IMR-90 (cell line): ENCODE measurements around the gene MAP3K3. TPM values are rescaled to one million over a fixed set of nuclear protein-coding genes. Genes with fewer than 3 reads are reported as not detected.

Experiments used
- ATAC-seq: fragments of 200-7000 bp; cut with Tn5 transposase; 2 replicates; pipeline ENCODE4 v1.9.1; 2020; ENCODE audit warnings: low read depth, mild to moderate bottlenecking, moderate library complexity
- BruUV-seq: library from RNA; stranded (reverse); fragments of 400-500 nt; replicated peaks from 2 replicates; lab custom pipeline; 2021; lab: Mats Ljungman, UMichigan
- CTCF ChIA-PET: fragments of 300-600 bp; formaldehyde crosslinking; extraction: SDS; loops from one replicate; lab custom pipeline; 2021; ENCODE audit warnings: antibody characterized with exemption; lab: Yijun Ruan, JAX
- POLR2A ChIA-PET: fragments of 300-600 bp; sonication (Branson Sonifier 250); formaldehyde crosslinking; loops from one replicate; lab custom pipeline; 2022; ENCODE audit warnings: antibody characterized with exemption; ENCODE audit not compliant: unreplicated experiment; lab: Charles Lee
- DNase-seq: peaks from one replicate; pipeline ENCODE4 v3.0.0; 2013
- H2AFZ ChIP-seq: replicated peaks from 2 replicates; pipeline ENCODE3; 2013; ENCODE audit warnings: low read length, mild to moderate bottlenecking; ENCODE audit not compliant: poor library complexity
- H2AK5ac ChIP-seq: 2 replicates; pipeline ENCODE4 v1.6.1; 2013; ENCODE audit warnings: low read depth, low read length, inconsistent platforms
- H2AK9ac ChIP-seq: replicated peaks from 2 replicates; pipeline ENCODE3; 2013; ENCODE audit warnings: mild to moderate bottlenecking, low read depth, low read length, moderate library complexity; ENCODE audit not compliant: poor library complexity
- H2BK120ac ChIP-seq: 2 replicates; pipeline ENCODE4 v1.6.1; 2013; ENCODE audit warnings: low read depth, low read length, inconsistent platforms
- H2BK15ac ChIP-seq: 3 replicates; pipeline ENCODE4 v1.6.1; 2013; ENCODE audit warnings: low read depth, low read length, inconsistent platforms
- H2BK20ac ChIP-seq: 2 replicates; pipeline ENCODE4 v1.6.1; 2013; ENCODE audit warnings: low read depth, mild to moderate bottlenecking, inconsistent platforms, low read length, moderate library complexity
- H2BK5ac ChIP-seq: 2 replicates; pipeline ENCODE4 v1.6.1; 2013; ENCODE audit warnings: mild to moderate bottlenecking, low read depth, low read length, inconsistent platforms; ENCODE audit not compliant: poor library complexity, severe bottlenecking
- H3K14ac ChIP-seq: replicated peaks from 2 replicates; pipeline ENCODE4 v1.6.1; 2013; ENCODE audit warnings: low read depth, low read length, inconsistent platforms
- H3K18ac ChIP-seq: 2 replicates; pipeline ENCODE4 v1.6.1; 2013; ENCODE audit warnings: low read depth, low read length, control low read depth
- H3K23ac ChIP-seq: 2 replicates; pipeline ENCODE4 v1.6.1; 2013; ENCODE audit warnings: low read depth, low read length, inconsistent platforms
- H3K27ac ChIP-seq: 2 replicates; pipeline ENCODE4 v1.5.1; 2013; ENCODE audit warnings: mild to moderate bottlenecking, control low read depth, low read length; ENCODE audit not compliant: insufficient read depth
- H3K27me3 ChIP-seq: 2 replicates; pipeline ENCODE4 v1.6.1; 2013; ENCODE audit warnings: low read length; ENCODE audit not compliant: control insufficient read depth, insufficient read depth
- H3K36me3 ChIP-seq: 2 replicates; pipeline ENCODE4 v1.6.1; 2013; ENCODE audit warnings: low read length, mixed read lengths; ENCODE audit not compliant: control insufficient read depth, insufficient read depth
- H3K4ac ChIP-seq: 2 replicates; pipeline ENCODE4 v1.6.1; 2013; ENCODE audit warnings: low read depth, low read length, inconsistent platforms
- H3K4me1 ChIP-seq: 2 replicates; pipeline ENCODE4 v1.6.1; 2013; ENCODE audit warnings: low read length, mixed read lengths; ENCODE audit not compliant: control insufficient read depth, insufficient read depth
- H3K4me2 ChIP-seq: 2 replicates; pipeline ENCODE4 v1.6.1; 2013; ENCODE audit warnings: low read depth, mild to moderate bottlenecking, control low read depth, low read length, moderate library complexity
- H3K4me3 ChIP-seq: 2 replicates; pipeline ENCODE4 v1.5.1; 2013; ENCODE audit warnings: low read depth, mild to moderate bottlenecking, control low read depth, low read length, moderate library complexity; ENCODE audit not compliant: insufficient read depth
- H3K56ac ChIP-seq: 2 replicates; pipeline ENCODE4 v1.6.1; 2013; ENCODE audit warnings: low read length, inconsistent platforms; ENCODE audit not compliant: insufficient read depth; ENCODE audit errors: extremely low read depth
- H3K79me1 ChIP-seq, 2 experiments: 2 replicates each; pipeline ENCODE4 v1.6.1; 2013; ENCODE audit warnings: low read length in 2 of 2, inconsistent platforms in 1 of 2, low read depth in 1 of 2
- H3K9ac ChIP-seq: 2 replicates; pipeline ENCODE4 v1.6.1; 2013; ENCODE audit warnings: low read depth, low read length, control low read depth
- H3K9me1 ChIP-seq: 2 replicates; pipeline ENCODE4 v1.6.1; 2013; ENCODE audit warnings: low read length, inconsistent platforms; ENCODE audit not compliant: insufficient read depth
- H3K9me3 ChIP-seq: 2 replicates; pipeline ENCODE4 v1.6.1; 2013; ENCODE audit warnings: low read length; ENCODE audit not compliant: control insufficient read depth, insufficient read depth
- H4K20me1 ChIP-seq: 2 replicates; pipeline ENCODE4 v1.6.1; 2013; ENCODE audit warnings: low read length, inconsistent platforms; ENCODE audit not compliant: insufficient read depth
- H4K5ac ChIP-seq: 2 replicates; pipeline ENCODE4 v1.6.1; 2013; ENCODE audit warnings: mild to moderate bottlenecking, low read depth, low read length, control low read depth
- H4K8ac ChIP-seq, 2 experiments: 2 replicates each; pipeline ENCODE4 v1.6.1; 2013; ENCODE audit warnings: low read depth in 2 of 2, low read length in 2 of 2, control low read depth in 1 of 2, inconsistent platforms in 1 of 2
- H4K91ac ChIP-seq: 2 replicates; pipeline ENCODE4 v1.6.1; 2013; ENCODE audit warnings: low read depth, low read length, inconsistent platforms; ENCODE audit not compliant: insufficient read depth
- BHLHE40 ChIP-seq: fragments of 150-350 bp; IDR thresholded peaks from 2 replicates; pipeline ENCODE4 v1.6.1; 2016; ENCODE audit warnings: mild to moderate bottlenecking, low read depth, low read length
- CEBPB ChIP-seq: IDR thresholded peaks from 2 replicates; pipeline ENCODE4 v1.6.1; 2012; ENCODE audit warnings: low read depth, low read length, improper control_type of control experiment
- CHD1 ChIP-seq: IDR thresholded peaks from 2 replicates; pipeline ENCODE4 v1.6.1; 2012; ENCODE audit warnings: low read depth, low read length, improper control_type of control experiment
- FOS ChIP-seq: fragments of 150-350 bp; IDR thresholded peaks from 2 replicates; pipeline ENCODE4 v1.6.1; 2016; ENCODE audit warnings: low read depth, low read length
- MAFK ChIP-seq: IDR thresholded peaks from 2 replicates; pipeline ENCODE4 v1.6.1; 2012; ENCODE audit warnings: low read depth, low read length, improper control_type of control experiment
- MAZ ChIP-seq: IDR thresholded peaks from 2 replicates; pipeline ENCODE4 v1.6.1; 2012; ENCODE audit warnings: low read depth, mild to moderate bottlenecking, low read length, improper control_type of control experiment, moderate library complexity, borderline replicate concordance
- MXI1 ChIP-seq: IDR thresholded peaks from 2 replicates; pipeline ENCODE4 v1.6.1; 2012; ENCODE audit warnings: low read depth, mild to moderate bottlenecking, low read length, moderate library complexity, borderline replicate concordance
- NFE2L2 ChIP-seq: fragments of 150-350 bp; IDR thresholded peaks from 2 replicates; pipeline ENCODE4 v1.6.1; 2016; ENCODE audit warnings: low read depth, mild to moderate bottlenecking, low read length
- POLR2A ChIP-seq: IDR thresholded peaks from 2 replicates; pipeline ENCODE4 v1.6.1; 2012; ENCODE audit warnings: mild to moderate bottlenecking, low read depth, low read length
- RAD21 ChIP-seq: IDR thresholded peaks from 2 replicates; pipeline ENCODE4 v1.6.1; 2012; ENCODE audit warnings: low read length, improper control_type of control experiment
- RCOR1 ChIP-seq: IDR thresholded peaks from 2 replicates; pipeline ENCODE4 v1.6.1; 2012; ENCODE audit warnings: mild to moderate bottlenecking, low read length, improper control_type of control experiment; ENCODE audit not compliant: insufficient replicate concordance
- RFX5 ChIP-seq: IDR thresholded peaks from 2 replicates; pipeline ENCODE4 v1.8.0; 2012; ENCODE audit warnings: low read depth, mild to moderate bottlenecking, low read length, moderate library complexity
- SMC3 ChIP-seq: fragments of 150-350 bp; IDR thresholded peaks from 2 replicates; pipeline ENCODE4 v1.6.1; 2016; ENCODE audit warnings: low read depth, mild to moderate bottlenecking, antibody characterized with exemption, low read length, moderate library complexity
- WGBS, 2 experiments: methylation state at CpG; one replicate each; pipeline versions ENCODE4 v1.1.5 to v1.1.7; 2013; ENCODE audit warnings: missing lambda C conversion rate in 2 of 2; ENCODE audit not compliant: insufficient read length in 1 of 2; ENCODE audit errors: extremely low coverage in 2 of 2; 5-methylcytosine and 5-hydroxymethylcytosine counted together
- dilution Hi-C: fragments of 300-500 bp; cut with HindIII; formaldehyde crosslinking; loops from one replicate; pipeline ENCODE4 v1.14.3; 2018; ENCODE audit warnings: low sequenced_read_pairs; ENCODE audit not compliant: unreplicated experiment
- in situ Hi-C: fragments of 300-500 bp; cut with MboI; formaldehyde crosslinking; loops from 3 replicates; pipeline ENCODE4 v1.14.3; 2019; ENCODE audit warnings: low sequenced_read_pairs, inconsistent platforms, mixed read lengths
- intact Hi-C: fragments of 100-400 bp; cut with micrococcal nuclease; formaldehyde crosslinking; loops from 2 replicates; pipeline ENCODE4 v1.10.0; 2022
- polyA plus RNA-seq, 3 experiments: library from polyadenylated mRNA; depleted of rRNA; stranded (reverse); fragments of >200 nt; gene quantifications; 2 replicates each; pipeline ENCODE4 v1.2.3, GENCODE V29; 2012; ENCODE audit warnings: low replicate concordance in 1 of 3
- total RNA-seq: library from RNA; depleted of rRNA; stranded (reverse); fragments of >200 nt; gene quantifications from 2 replicates; pipeline ENCODE4 v1.2.3, GENCODE V29; 2012
- TF ChIP-seq, protein P1 (sequence below): fragments of 150-350 bp; IDR thresholded peaks from 2 replicates; pipeline ENCODE4 v1.6.1; 2017; ENCODE audit warnings: mild to moderate bottlenecking, antibody characterized with exemption, low read length, low read depth
- TF ChIP-seq, protein P2 (sequence below): conservative IDR thresholded peaks from 2 replicates; pipeline ENCODE4 v1.5.1; 2012; ENCODE audit warnings: mild to moderate bottlenecking, low read depth, low read length, improper control_type of control experiment
- TF ChIP-seq, protein P3 (sequence below): fragments of 150-350 bp; IDR thresholded peaks from 2 replicates; pipeline ENCODE4 v1.6.1; 2016; ENCODE audit warnings: low read depth, mild to moderate bottlenecking, low read length, moderate library complexity, borderline replicate concordance

MAP3K3 gene
- total and polyA plus RNA-seq, 2 of the 4 experiments (the other 2 are of a cell fraction) = 19.1 to 25.6 TPM

DNA sequence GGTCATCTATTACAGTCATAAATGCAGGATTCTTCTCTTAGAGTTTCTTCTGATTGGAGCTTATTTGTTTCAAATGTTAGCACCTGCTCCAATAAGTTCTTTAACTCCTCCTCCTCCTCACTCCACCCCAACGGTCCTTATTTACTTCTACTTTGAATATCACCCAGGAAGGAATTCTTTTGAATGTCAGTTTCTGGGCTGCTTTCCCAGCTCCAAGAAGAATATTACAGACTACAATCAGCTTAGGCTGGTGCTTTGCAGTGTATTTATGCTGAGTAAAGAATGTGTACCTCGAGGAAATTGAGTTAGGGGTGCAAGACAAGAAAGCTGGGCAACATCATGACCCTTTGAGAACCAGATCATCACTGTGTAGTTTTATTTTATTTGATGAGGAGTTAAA, 30.8 kb downstream of the MAP3K3 start:
- BruUV-seq = no TSS peak
- no CpG with 5 or more reads among the region's 2 CpGs for WGBS, 2 experiments
- ATAC-seq = no peak

More for the DNA sequence above, 30.8 kb downstream of the MAP3K3 start:
- no peak overlapping the region for H3K4ac ChIP-seq
- H2BK15ac ChIP-seq = no peak overlapping the region
- no peak overlapping the region for H4K5ac ChIP-seq
- H3K27me3 ChIP-seq = no peaks in the 10 kb centered on the region
- H3K9ac ChIP-seq = no peak overlapping the region
- no peak overlapping the region for H2AK5ac ChIP-seq
- H3K14ac ChIP-seq = no peak overlapping the region
- no peak overlapping the region for H2AK9ac ChIP-seq
- CTCF ChIA-PET = no interaction called here
- no peak overlapping the region for H2AFZ ChIP-seq
- H3K4me3 ChIP-seq = no peak overlapping the region
- no peak overlapping the region for H4K91ac ChIP-seq
- no peak overlapping the region for H2BK5ac ChIP-seq
- H3K36me3 ChIP-seq = peaks cover 13% of the 10 kb centered on the region
- no peak overlapping the region for H2BK20ac ChIP-seq
- POLR2A ChIA-PET = no interaction called here
- intact Hi-C loops (no loop called here), dilution Hi-C loops (no loop called here), in situ Hi-C loops (no loop called here)
- no peak overlapping the region for H3K18ac ChIP-seq
- no peak overlapping the region for H3K27ac ChIP-seq
- no peak overlapping the region for H3K4me2 ChIP-seq
- no peaks in the 10 kb centered on the region for H4K20me1 ChIP-seq
- no peak overlapping the region for H3K23ac ChIP-seq
- H4K8ac ChIP-seq = no peak overlapping the region
- H3K9me1 ChIP-seq = peaks cover 7% of the 10 kb centered on the region; the same call in 1 of the 2 replicates
- H3K9me3 ChIP-seq = no peaks in the 10 kb centered on the region
- no peak for DNase-seq
- H3K79me1 ChIP-seq = peaks cover 2 to 6% of the 10 kb centered on the region in 2 experiments; a peak in 2 of 4 replicates
- TF ChIP-seq, protein P1, sequence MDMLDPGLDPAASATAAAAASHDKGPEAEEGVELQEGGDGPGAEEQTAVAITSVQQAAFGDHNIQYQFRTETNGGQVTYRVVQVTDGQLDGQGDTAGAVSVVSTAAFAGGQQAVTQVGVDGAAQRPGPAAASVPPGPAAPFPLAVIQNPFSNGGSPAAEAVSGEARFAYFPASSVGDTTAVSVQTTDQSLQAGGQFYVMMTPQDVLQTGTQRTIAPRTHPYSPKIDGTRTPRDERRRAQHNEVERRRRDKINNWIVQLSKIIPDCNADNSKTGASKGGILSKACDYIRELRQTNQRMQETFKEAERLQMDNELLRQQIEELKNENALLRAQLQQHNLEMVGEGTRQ = no peak
- TF ChIP-seq SMC3 = no peak
- TF ChIP-seq RAD21 = no peak
- TF ChIP-seq POLR2A = no peak
- TF ChIP-seq MXI1 = no peak
- TF ChIP-seq NFE2L2 = no peak
- TF ChIP-seq RCOR1 = no peak
- no peak for TF ChIP-seq CEBPB
- TF ChIP-seq CHD1 = no peak
- no peak for TF ChIP-seq BHLHE40
- TF ChIP-seq, protein P2, sequence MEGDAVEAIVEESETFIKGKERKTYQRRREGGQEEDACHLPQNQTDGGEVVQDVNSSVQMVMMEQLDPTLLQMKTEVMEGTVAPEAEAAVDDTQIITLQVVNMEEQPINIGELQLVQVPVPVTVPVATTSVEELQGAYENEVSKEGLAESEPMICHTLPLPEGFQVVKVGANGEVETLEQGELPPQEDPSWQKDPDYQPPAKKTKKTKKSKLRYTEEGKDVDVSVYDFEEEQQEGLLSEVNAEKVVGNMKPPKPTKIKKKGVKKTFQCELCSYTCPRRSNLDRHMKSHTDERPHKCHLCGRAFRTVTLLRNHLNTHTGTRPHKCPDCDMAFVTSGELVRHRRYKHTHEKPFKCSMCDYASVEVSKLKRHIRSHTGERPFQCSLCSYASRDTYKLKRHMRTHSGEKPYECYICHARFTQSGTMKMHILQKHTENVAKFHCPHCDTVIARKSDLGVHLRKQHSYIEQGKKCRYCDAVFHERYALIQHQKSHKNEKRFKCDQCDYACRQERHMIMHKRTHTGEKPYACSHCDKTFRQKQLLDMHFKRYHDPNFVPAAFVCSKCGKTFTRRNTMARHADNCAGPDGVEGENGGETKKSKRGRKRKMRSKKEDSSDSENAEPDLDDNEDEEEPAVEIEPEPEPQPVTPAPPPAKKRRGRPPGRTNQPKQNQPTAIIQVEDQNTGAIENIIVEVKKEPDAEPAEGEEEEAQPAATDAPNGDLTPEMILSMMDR = no peak
- TF ChIP-seq MAFK = no peak
- TF ChIP-seq MAZ = no peak
- no peak for TF ChIP-seq RFX5
- TF ChIP-seq FOS = no peak
- TF ChIP-seq, protein P3, sequence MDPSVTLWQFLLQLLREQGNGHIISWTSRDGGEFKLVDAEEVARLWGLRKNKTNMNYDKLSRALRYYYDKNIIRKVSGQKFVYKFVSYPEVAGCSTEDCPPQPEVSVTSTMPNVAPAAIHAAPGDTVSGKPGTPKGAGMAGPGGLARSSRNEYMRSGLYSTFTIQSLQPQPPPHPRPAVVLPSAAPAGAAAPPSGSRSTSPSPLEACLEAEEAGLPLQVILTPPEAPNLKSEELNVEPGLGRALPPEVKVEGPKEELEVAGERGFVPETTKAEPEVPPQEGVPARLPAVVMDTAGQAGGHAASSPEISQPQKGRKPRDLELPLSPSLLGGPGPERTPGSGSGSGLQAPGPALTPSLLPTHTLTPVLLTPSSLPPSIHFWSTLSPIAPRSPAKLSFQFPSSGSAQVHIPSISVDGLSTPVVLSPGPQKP = no peak
- H3K4me1 ChIP-seq = no peaks in the 10 kb centered on the region
- H3K56ac ChIP-seq = no peak overlapping the region
- no peak overlapping the region for H2BK120ac ChIP-seq
